ENCODE data around the gene SPRTN. TPM values are rescaled to one million over a fixed set of nuclear protein-coding genes. Genes with fewer than 3 reads are reported as not detected.

Gene SPRTN, protein sequence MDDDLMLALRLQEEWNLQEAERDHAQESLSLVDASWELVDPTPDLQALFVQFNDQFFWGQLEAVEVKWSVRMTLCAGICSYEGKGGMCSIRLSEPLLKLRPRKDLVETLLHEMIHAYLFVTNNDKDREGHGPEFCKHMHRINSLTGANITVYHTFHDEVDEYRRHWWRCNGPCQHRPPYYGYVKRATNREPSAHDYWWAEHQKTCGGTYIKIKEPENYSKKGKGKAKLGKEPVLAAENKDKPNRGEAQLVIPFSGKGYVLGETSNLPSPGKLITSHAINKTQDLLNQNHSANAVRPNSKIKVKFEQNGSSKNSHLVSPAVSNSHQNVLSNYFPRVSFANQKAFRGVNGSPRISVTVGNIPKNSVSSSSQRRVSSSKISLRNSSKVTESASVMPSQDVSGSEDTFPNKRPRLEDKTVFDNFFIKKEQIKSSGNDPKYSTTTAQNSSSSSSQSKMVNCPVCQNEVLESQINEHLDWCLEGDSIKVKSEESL
- total RNA-seq: 12.8 and 23.9 TPM in 2 replicates

GRCh38 chr1:231338270-231339128 is at the start of gene SPRTN:
Gene SPRTN, plus strand, starts transcription at chr1:231338293. Its CDS starts 91 bp downstream, at chr1:231338384.

DNA sequence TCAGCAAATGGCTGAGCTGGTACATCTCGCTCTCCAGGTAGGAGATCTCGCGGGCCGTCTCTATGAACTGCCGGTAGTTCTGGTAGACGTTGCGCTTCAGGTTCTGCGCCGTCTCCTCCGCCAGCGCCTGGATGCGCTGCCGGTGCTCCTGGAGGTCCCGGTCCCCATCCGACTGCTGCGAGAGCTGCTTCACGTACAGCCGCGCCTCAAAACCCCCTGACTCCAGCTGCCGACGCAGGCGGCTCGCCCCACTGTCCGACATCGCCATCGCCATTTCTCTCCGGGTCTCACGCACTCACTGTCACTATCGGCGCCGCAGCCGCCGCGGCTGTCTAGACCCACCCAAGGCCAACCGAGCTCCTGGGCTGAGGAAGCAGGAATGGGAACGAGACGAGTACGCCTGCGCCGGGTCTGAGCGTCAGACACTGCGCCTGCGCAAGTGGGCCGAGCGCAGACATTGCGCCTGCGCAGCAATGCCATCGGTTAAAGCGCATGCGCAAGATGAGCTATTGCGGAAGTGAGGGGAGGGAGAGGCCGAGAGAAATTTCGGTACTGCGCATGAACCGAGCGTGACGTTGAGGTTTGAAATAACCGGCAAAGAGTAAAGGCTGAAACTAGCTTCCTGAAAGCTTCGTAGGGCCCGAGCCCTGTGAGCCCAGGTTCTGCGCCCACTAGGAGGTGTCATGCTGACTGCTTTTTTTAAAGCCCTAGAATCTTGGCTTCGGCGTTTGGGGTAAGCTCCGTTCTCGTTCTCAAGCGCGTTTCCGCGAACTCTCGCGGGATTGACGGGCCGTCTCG is 422 bp upstream of the SPRTN start, which contains the start of gene EXOC8:
Gene EXOC8, minus strand, starts transcription at position 381 of the 798 bp plus-strand sequence. Its CDS starts 107 bp downstream, at position 274.

Other genes starting within 250 kb of the SPRTN start
- not detected in 2 replicates for gene TRIM67, start 176.2 kb upstream of the SPRTN start, total RNA-seq
- 40.0 and 40.2 TPM in 2 replicates for gene GNPAT, start 97.1 kb upstream of the SPRTN start, total RNA-seq
- gene EXOC8, start 441 bp upstream of the SPRTN start, total RNA-seq: 12.8 and 13.4 TPM in 2 replicates
- gene EGLN1, start 84.0 kb downstream of the SPRTN start, total RNA-seq: 30.3 and 36.3 TPM in 2 replicates
- gene TSNAX, start 190.4 kb downstream of the SPRTN start, total RNA-seq: 31.3 and 41.9 TPM in 2 replicates

Data from bronchial smooth muscle cell (primary cell).